A549 (cell line): ENCODE results near the gene MXI1. TPM values are rescaled to one million over a fixed set of nuclear protein-coding genes. Genes with fewer than 3 reads are reported as not detected.
A peak's percentile ranks its signal among the peaks of the same experiment; 100 is the strongest.

Experiments
- ATAC-seq, 2 experiments: fragments of 200-7000 bp in 1 of 2; fragments of >200 bp in 1 of 2; cut with Nextera tagmentation in 1 of 2; cut with Tn5 transposase in 1 of 2; 3 replicates each; pipeline versions ENCODE4 v1.8.0 to v1.9.1; 2018 to 2020; ENCODE audit warnings: mild to moderate bottlenecking in 1 of 2, moderate library complexity in 1 of 2
- CTCF ChIA-PET: fragments of 300-600 bp; sonication (Branson Sonifier 250); formaldehyde crosslinking; extraction: SDS; loops from one replicate; lab custom pipeline; 2021; ENCODE audit warnings: antibody characterized with exemption, inconsistent platforms; lab: Yijun Ruan, JAX
- POLR2A ChIA-PET: fragments of 350-600 bp; formaldehyde crosslinking; extraction: SDS; loops from one replicate; lab custom pipeline; 2021; ENCODE audit warnings: antibody characterized with exemption, inconsistent platforms; lab: Yijun Ruan, JAX
- DNase-seq, 2 experiments: peaks; one replicate each; pipeline versions ENCODE4 v3.0.0 to v3.0.0-alpha.2; 2011 to 2016; ENCODE audit warnings: low read depth in 1 of 2, low spot score in 1 of 2
- FAIRE-seq: peaks from 2 replicates; lab custom pipeline; 2011; peaks lifted over from hg19 to GRCh38; lab: Jason Lieb, UNC
- H3K27ac ChIP-seq, 2 experiments: fragments of >200 bp; sonication (Bioruptor Twin); formaldehyde crosslinking; 3 replicates each; pipeline ENCODE4 v1.5.1; 2016 to 2017
- H3K4me1 ChIP-seq: fragments of >200 bp; sonication (Bioruptor Twin); formaldehyde crosslinking; 3 replicates; pipeline ENCODE4 v1.6.1; 2016
- H3K4me2 ChIP-seq: fragments of >200 bp; sonication (Bioruptor Twin); formaldehyde crosslinking; 3 replicates; pipeline ENCODE4 v1.6.1; 2016
- H3K4me3 ChIP-seq: fragments of >200 bp; sonication (Bioruptor Twin); formaldehyde crosslinking; 3 replicates; pipeline ENCODE4 v1.5.1; 2016
- H3K9me3 ChIP-seq: fragments of >200 bp; sonication (Bioruptor Twin); formaldehyde crosslinking; 3 replicates; pipeline ENCODE4 v1.6.1; 2016
- CBX2 ChIP-seq: fragments of 200-600 bp; sonication (generic); IDR thresholded peaks from 2 replicates; pipeline ENCODE4 v1.6.1; 2016; ENCODE audit warnings: low read depth, mild to moderate bottlenecking, borderline replicate concordance
- EHF ChIP-seq: fragments of 250-450 bp; sonication (Bioruptor Pico); IDR thresholded peaks from 2 replicates; pipeline ENCODE4 v1.5.0; 2020; ENCODE audit warnings: mild to moderate bottlenecking
- EP300 ChIP-seq, 2 experiments: fragments of >200 bp; sonication (Bioruptor Twin); formaldehyde crosslinking; IDR thresholded peaks; 2 replicates in 1 of 2; 3 replicates in 1 of 2; pipeline ENCODE4 v1.6.1; 2016 to 2017
- ESRRA ChIP-seq: fragments of 150-350 bp; IDR thresholded peaks from 2 replicates; pipeline ENCODE4 v1.6.1; 2014; ENCODE audit warnings: mild to moderate bottlenecking, low read length, borderline replicate concordance
- FOSB ChIP-seq: fragments of 250-450 bp; sonication (Bioruptor Pico); IDR thresholded peaks from 2 replicates; pipeline ENCODE4 v1.5.0; 2020; ENCODE audit warnings: mild to moderate bottlenecking, moderate library complexity
- GATA3 ChIP-seq: IDR thresholded peaks from 2 replicates; pipeline ENCODE4 v1.6.1; 2012; ENCODE audit warnings: borderline replicate concordance
- HDAC2 ChIP-seq: fragments of 200-600 bp; sonication (generic); IDR thresholded peaks from 2 replicates; pipeline ENCODE4 v1.6.1; 2016
- HEYL ChIP-seq: fragments of 250-450 bp; sonication (Bioruptor Pico); IDR thresholded peaks from 2 replicates; pipeline ENCODE4 v1.8.0; 2021; ENCODE audit warnings: mild to moderate bottlenecking, moderate library complexity
- HOXB13 ChIP-seq: fragments of 250-450 bp; sonication (Bioruptor Pico); IDR thresholded peaks from 2 replicates; pipeline ENCODE4 v1.5.0; 2020; ENCODE audit warnings: low read depth, mild to moderate bottlenecking, moderate library complexity
- JUN ChIP-seq, 2 experiments: fragments of >200 bp; sonication (Bioruptor Twin); formaldehyde crosslinking; IDR thresholded peaks; 2 replicates in 1 of 2; 3 replicates in 1 of 2; pipeline ENCODE4 v1.6.1; 2016 to 2017
- MYC ChIP-seq: IDR thresholded peaks from 2 replicates; pipeline ENCODE4 v1.6.1; 2012; ENCODE audit warnings: mild to moderate bottlenecking, inconsistent platforms, low read length, improper control_type of control experiment, borderline replicate concordance
- NFE2L2 ChIP-seq: fragments of 150-350 bp; conservative IDR thresholded peaks from 2 replicates; pipeline ENCODE4 v1.6.1; 2014; ENCODE audit warnings: low read length
- RARB ChIP-seq: fragments of 250-450 bp; sonication (Bioruptor Pico); IDR thresholded peaks from 2 replicates; pipeline ENCODE4 v1.8.0; 2021; ENCODE audit warnings: mild to moderate bottlenecking, moderate library complexity
- RNF2 ChIP-seq: fragments of 200-600 bp; sonication (generic); IDR thresholded peaks from 2 replicates; pipeline ENCODE4 v1.6.1; 2016; ENCODE audit warnings: low read depth, mild to moderate bottlenecking, antibody characterized with exemption, moderate library complexity, borderline replicate concordance
- TFCP2L1 ChIP-seq: fragments of 250-450 bp; sonication (Bioruptor Pico); IDR thresholded peaks from 2 replicates; pipeline ENCODE4 v1.5.0; 2021; ENCODE audit warnings: mild to moderate bottlenecking
- USF2 ChIP-seq: fragments of 450-650 bp; IDR thresholded peaks from 2 replicates; pipeline ENCODE4 v1.6.1; 2014; ENCODE audit warnings: antibody characterized with exemption
- ZFP36 ChIP-seq: fragments of 450-650 bp; IDR thresholded peaks from 2 replicates; pipeline ENCODE4 v1.6.1; 2014; ENCODE audit warnings: borderline replicate concordance; ENCODE audit not compliant: partially characterized antibody
- ZNF302 ChIP-seq: fragments of 250-450 bp; sonication (Bioruptor Pico); IDR thresholded peaks from 2 replicates; pipeline ENCODE4 v1.9.0; 2021; ENCODE audit warnings: inconsistent platforms, mild to moderate bottlenecking, moderate library complexity
- WGBS: methylation state at CpG from one replicate; pipeline ENCODE4 v1.1.6; 2017; ENCODE audit errors: missing lambda C conversion rate; 5-methylcytosine and 5-hydroxymethylcytosine counted together
- polyA plus RNA-seq, 4 experiments: library from polyadenylated mRNA; depleted of rRNA in 3 of 4; stranded (reverse); fragments of >200 nt; fragmentation: RNase III in 1 of 4; extraction: RNeasy Plus Mini Kit Qiagen cat#74134 plus additional on column Dnase treatment in 1 of 4; gene quantifications; 2 replicates in 3 of 4; 3 replicates in 1 of 4; pipeline ENCODE4 v1.2.3, GENCODE V29; 2011 to 2017
- TF ChIP-seq, protein P1 (sequence below): IDR thresholded peaks from 2 replicates; pipeline ENCODE4 v1.6.1; 2012
- TF ChIP-seq, protein P2 (sequence below): fragments of >200 bp; sonication (Bioruptor Twin); formaldehyde crosslinking; IDR thresholded peaks from 2 replicates; pipeline ENCODE4 v1.6.1; 2016
- TF ChIP-seq, protein P3 (sequence below): fragments of >200 bp; sonication (Bioruptor Twin); formaldehyde crosslinking; IDR thresholded peaks from 3 replicates; pipeline ENCODE4 v1.6.1; 2016
- TF ChIP-seq, protein P4 (sequence below): fragments of 250-450 bp; sonication (Bioruptor Pico); IDR thresholded peaks from 2 replicates; pipeline ENCODE4 v1.5.0; 2020; ENCODE audit warnings: low read depth, mild to moderate bottlenecking, moderate library complexity

Gene MXI1
- polyA plus RNA-seq, 2 of the 4 experiments (the other 2 are of a cell fraction): 7.1 to 15.7 TPM

DNA sequence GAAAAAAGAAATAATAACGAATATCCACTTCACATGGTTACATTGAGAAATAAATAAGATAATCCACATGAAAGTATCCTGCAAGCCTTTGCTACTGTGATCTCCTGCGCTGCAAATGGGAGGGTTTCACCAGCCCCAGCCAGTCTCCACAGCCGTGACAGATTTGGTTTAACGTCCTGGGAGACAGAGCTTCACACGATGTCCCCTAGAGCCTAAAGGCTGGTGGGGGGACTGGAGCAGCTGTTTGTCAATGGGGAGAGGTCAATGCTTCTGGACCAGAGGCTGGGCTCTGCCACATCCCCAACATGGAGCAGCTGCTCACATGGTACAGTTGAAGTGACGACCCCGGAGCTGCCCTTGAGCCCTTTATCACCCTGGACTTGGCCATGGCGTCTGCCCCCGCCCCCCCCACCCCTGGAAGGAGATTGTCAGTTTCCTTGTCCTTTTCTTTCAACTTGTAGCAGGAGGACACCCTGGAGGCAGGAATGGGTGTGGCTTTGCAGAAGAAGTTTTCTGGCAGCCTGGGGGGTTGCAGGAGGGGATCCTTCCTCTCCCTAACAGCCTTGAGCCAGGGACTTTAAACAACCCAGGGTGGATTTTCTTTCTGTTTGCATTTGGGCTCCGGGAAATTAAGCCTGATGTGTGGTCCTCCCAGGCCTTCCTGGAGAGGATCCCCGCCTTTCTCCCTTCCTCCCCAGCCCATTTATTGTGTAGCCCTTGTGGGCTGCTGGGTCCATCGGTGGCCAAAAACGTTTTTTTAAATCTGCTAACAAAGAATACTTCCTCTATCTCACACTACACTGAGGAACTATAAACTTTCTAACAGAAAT is 37.0 kb upstream of the MXI1 start:
- FAIRE-seq: no peak

DNA sequence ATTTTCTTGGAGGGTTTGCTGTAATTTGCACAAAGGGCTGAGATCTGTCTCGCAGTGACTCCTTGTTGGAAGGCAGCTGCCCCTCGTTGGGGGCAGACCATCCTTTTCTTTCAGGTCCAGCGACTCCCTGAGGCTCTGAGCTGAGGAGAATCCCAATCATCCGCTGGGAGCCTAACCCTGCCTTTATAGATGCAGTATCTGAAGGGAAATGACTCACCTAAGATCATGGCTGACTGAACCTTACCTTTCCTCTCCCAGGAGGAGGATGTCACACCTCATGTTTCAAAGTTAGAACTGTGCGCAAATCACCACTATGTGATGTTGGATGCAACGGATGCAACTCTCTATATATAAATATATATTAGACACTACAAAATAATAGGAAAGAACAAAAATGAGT is 36.4 kb upstream of the MXI1 start:
- Histone ChIP-seq H3K4me2 (peak overlapping the region; percentile 3; the same call in 1 of the 3 replicates), H3K4me3 (no peak overlapping the region), H3K4me1 (peaks cover 17% of the 10 kb centered on the region; the same call in 1 of the 3 replicates), H3K27ac (no peak overlapping the region), H3K9me3 (no peaks in the 10 kb centered on the region)
- ATAC-seq: no peak
- no peak for FAIRE-seq
- DNase-seq: no peak
- ChIA-PET POLR2A (no interaction called here), CTCF (interaction anchor here (1.8 kb wide), 1 partner anchor 10 kb away, joined by 4 read pairs; no protein-coding TSS in a partner anchor)
- TF ChIP-seq MYC (no peak), EP300 (IDR thresholded peaks at IDR 0.05) (no peak), JUN (IDR thresholded peaks at IDR 0.05) (no peak), HEYL (CRISPR knock-in tag) (no peak), RARB (no peak), RNF2 (no peak), TFCP2L1 (no peak), HDAC2 (no peak), HOXB13 (CRISPR knock-in tag) (no peak), ESRRA (no peak)
- TF ChIP-seq, protein P1, sequence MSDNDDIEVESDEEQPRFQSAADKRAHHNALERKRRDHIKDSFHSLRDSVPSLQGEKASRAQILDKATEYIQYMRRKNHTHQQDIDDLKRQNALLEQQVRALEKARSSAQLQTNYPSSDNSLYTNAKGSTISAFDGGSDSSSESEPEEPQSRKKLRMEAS: no peak
- TF ChIP-seq, protein P2, sequence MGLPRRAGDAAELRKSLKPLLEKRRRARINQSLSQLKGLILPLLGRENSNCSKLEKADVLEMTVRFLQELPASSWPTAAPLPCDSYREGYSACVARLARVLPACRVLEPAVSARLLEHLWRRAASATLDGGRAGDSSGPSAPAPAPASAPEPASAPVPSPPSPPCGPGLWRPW: no peak
- WGBS: 43% methylated on average over 6 of the region's 6 CpGs

More for the DNA sequence above, 37.0 kb upstream of the MXI1 start:
- H3K4me3 ChIP-seq: no peak overlapping the region
- peak overlapping the region; percentile 3; the same call in 1 of the 3 replicates for H3K4me2 ChIP-seq
- H3K27ac ChIP-seq: no peak overlapping the region
- H3K4me1 ChIP-seq: peaks cover 17% of the 10 kb centered on the region; the same call in 1 of the 3 replicates
- ChIA-PET POLR2A (no interaction called here), CTCF (interaction anchor here (1.8 kb wide), 1 partner anchor 10 kb away, joined by 4 read pairs; no protein-coding TSS in a partner anchor)
- 35% methylated on average over 13 of the region's 13 CpGs for WGBS
- no peaks in the 10 kb centered on the region for H3K9me3 ChIP-seq
- no peak for DNase-seq
- TF ChIP-seq RARB (no peak), ZFP36 (no peak), GATA3 (no peak), EHF (CRISPR knock-in tag) (no peak), ZNF302 (CRISPR knock-in tag) (no peak), RNF2 (no peak), FOSB (CRISPR knock-in tag) (no peak), CBX2 (no peak)
- TF ChIP-seq, protein P2: no peak
- TF ChIP-seq, protein P3, sequence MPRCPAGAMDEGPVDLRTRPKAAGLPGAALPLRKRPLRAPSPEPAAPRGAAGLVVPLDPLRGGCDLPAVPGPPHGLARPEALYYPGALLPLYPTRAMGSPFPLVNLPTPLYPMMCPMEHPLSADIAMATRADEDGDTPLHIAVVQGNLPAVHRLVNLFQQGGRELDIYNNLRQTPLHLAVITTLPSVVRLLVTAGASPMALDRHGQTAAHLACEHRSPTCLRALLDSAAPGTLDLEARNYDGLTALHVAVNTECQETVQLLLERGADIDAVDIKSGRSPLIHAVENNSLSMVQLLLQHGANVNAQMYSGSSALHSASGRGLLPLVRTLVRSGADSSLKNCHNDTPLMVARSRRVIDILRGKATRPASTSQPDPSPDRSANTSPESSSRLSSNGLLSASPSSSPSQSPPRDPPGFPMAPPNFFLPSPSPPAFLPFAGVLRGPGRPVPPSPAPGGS: no peak
- no peak for ATAC-seq

DNA sequence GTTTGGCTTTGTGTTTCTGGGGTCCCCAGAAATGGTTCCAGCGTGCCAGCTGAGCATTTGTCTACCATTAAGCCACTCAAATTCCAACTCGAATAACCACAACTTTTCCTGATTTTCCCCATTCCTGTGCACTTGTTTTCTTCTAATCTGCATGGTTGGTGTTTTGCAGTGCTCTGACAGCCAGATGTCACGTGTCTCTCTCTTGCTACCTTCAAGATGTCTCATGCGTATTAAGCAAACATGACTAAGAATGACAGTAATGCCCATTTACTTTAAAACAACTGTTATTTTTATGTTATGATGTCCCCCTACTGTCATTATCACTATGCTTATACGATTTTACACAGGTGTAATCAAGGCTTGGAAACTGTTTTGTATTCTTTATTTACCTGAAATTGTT is 35.2 kb upstream of the MXI1 start:
- H3K4me3 ChIP-seq: no peak overlapping the region
- peaks cover 17% of the 10 kb centered on the region; the same call in 1 of the 3 replicates for H3K4me1 ChIP-seq
- ATAC-seq (peak in 1 of 2 experiments; percentile 60; a peak in 2 of 6 replicates), FAIRE-seq (peak; percentile 43), DNase-seq (peak; percentile 23 to 58)
- peak overlapping the region; percentile 32; the same call in 2 of the 3 replicates for H3K4me2 ChIP-seq
- no peak for TF ChIP-seq CBX2
- no peak for TF ChIP-seq MYC
- no peak for TF ChIP-seq NFE2L2
- TF ChIP-seq, protein P4, sequence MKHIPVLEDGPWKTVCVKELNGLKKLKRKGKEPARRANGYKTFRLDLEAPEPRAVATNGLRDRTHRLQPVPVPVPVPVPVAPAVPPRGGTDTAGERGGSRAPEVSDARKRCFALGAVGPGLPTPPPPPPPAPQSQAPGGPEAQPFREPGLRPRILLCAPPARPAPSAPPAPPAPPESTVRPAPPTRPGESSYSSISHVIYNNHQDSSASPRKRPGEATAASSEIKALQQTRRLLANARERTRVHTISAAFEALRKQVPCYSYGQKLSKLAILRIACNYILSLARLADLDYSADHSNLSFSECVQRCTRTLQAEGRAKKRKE (CRISPR knock-in tag): no peak
- peak; percentile 66 for TF ChIP-seq USF2
- no peak for TF ChIP-seq RARB
- H3K27ac ChIP-seq: no peak overlapping the region
- POLR2A ChIA-PET: no interaction called here
- no peaks in the 10 kb centered on the region for H3K9me3 ChIP-seq
- CTCF ChIA-PET: interaction anchor here (0.7 to 1.8 kb wide), 2 partner anchors 9 to 11 kb away, joined by 3 to 4 read pairs; no protein-coding TSS in a partner anchor
- 22% methylated on average over 5 of the region's 5 CpGs for WGBS
